Astrocyte (in vitro differentiated cells and primary cell): ENCODE measurements around the gene PDX1. TPM values are rescaled to one million over a fixed set of nuclear protein-coding genes. Genes with fewer than 3 reads are reported as not detected.

Source experiments
- DNase-seq: peaks from one replicate; pipeline ENCODE4 v3.0.0-alpha.2; 2010; ENCODE audit warnings: low read depth
- FAIRE-seq: peaks from 2 replicates; lab custom pipeline; 2011; peaks lifted over from hg19 to GRCh38; lab: Jason Lieb, UNC
- H2AFZ ChIP-seq: 2 replicates; pipeline ENCODE4 v1.6.0; 2012; ENCODE audit warnings: low read depth, low read length, inconsistent platforms
- H3K27ac ChIP-seq: 2 replicates; pipeline ENCODE4 v1.5.1; 2011; ENCODE audit warnings: low read depth, low read length, inconsistent platforms
- H3K27me3 ChIP-seq: 2 replicates; pipeline ENCODE4 v1.6.0; 2011; ENCODE audit warnings: low read length, inconsistent platforms; ENCODE audit not compliant: insufficient read depth
- H3K36me3 ChIP-seq: 2 replicates; pipeline ENCODE4 v1.5.1; 2011; ENCODE audit warnings: low read length, inconsistent platforms; ENCODE audit not compliant: insufficient read depth
- H3K4me1 ChIP-seq: 2 replicates; pipeline ENCODE4 v1.5.1; 2011; ENCODE audit warnings: low read length, inconsistent platforms; ENCODE audit not compliant: insufficient read depth
- H3K4me2 ChIP-seq: 2 replicates; pipeline ENCODE4 v1.6.0; 2012; ENCODE audit warnings: low read length, inconsistent platforms
- H3K4me3 ChIP-seq: 2 replicates; pipeline ENCODE4 v1.5.1; 2011; ENCODE audit warnings: low read depth, mild to moderate bottlenecking, low read length, inconsistent platforms; ENCODE audit not compliant: insufficient read depth
- H3K79me2 ChIP-seq: 2 replicates; pipeline ENCODE4 v1.6.0; 2012; ENCODE audit warnings: mild to moderate bottlenecking, low read length, inconsistent platforms; ENCODE audit not compliant: insufficient read depth
- H3K9ac ChIP-seq: 2 replicates; pipeline ENCODE4 v1.6.0; 2012; ENCODE audit warnings: mild to moderate bottlenecking, low read length, inconsistent platforms
- H3K9me3 ChIP-seq: 2 replicates; pipeline ENCODE4 v1.5.1; 2012; ENCODE audit warnings: low read depth, mild to moderate bottlenecking, low read length, inconsistent platforms; ENCODE audit not compliant: insufficient read depth
- H4K20me1 ChIP-seq: 2 replicates; pipeline ENCODE4 v1.6.0; 2012; ENCODE audit warnings: low read length, inconsistent platforms; ENCODE audit not compliant: insufficient read depth
- H3K27ac Mint-ChIP-seq: one replicate; pipeline ENCODE4 v1.8.0; 2021; ENCODE audit warnings: mild to moderate bottlenecking, mixed read lengths; ENCODE audit not compliant: unreplicated experiment
- H3K27me3 Mint-ChIP-seq: one replicate; pipeline ENCODE4 v1.8.0; 2021; ENCODE audit warnings: low read depth, mixed read lengths; ENCODE audit not compliant: unreplicated experiment
- H3K36me3 Mint-ChIP-seq: one replicate; pipeline ENCODE4 v1.8.0; 2021; ENCODE audit warnings: low read depth, mixed read lengths; ENCODE audit not compliant: unreplicated experiment
- H3K4me1 Mint-ChIP-seq: one replicate; pipeline ENCODE4 v1.8.0; 2021; ENCODE audit warnings: low read depth, mixed read lengths; ENCODE audit not compliant: unreplicated experiment
- H3K4me3 Mint-ChIP-seq: one replicate; pipeline ENCODE4 v1.8.0; 2021; ENCODE audit warnings: mild to moderate bottlenecking, moderate library complexity, mixed read lengths; ENCODE audit not compliant: unreplicated experiment
- H3K9me3 Mint-ChIP-seq: one replicate; pipeline ENCODE4 v1.8.0; 2021; ENCODE audit warnings: mild to moderate bottlenecking, mixed read lengths; ENCODE audit not compliant: unreplicated experiment
- CTCF ChIP-seq: IDR thresholded peaks from 2 replicates; pipeline ENCODE4 v1.5.1; 2011; ENCODE audit warnings: low read depth, mild to moderate bottlenecking, inconsistent platforms, low read length, moderate library complexity; ENCODE audit not compliant: insufficient read depth
- EZH2 ChIP-seq: IDR thresholded peaks from 2 replicates; pipeline ENCODE4 v1.6.1; 2012; ENCODE audit warnings: mild to moderate bottlenecking, low read length, inconsistent platforms; ENCODE audit not compliant: insufficient read depth
- total RNA-seq: library from RNA; stranded (reverse); gene quantifications from 2 replicates; pipeline ENCODE4 v1.2.1, GENCODE V29; 2021

Gene PDX1
- total RNA-seq, 1 donor from 2014 or later = not detected

GRCh38 chr13:27918918-27919658 is 712 bp upstream of the PDX1 start:
- H3K4me3 Mint-ChIP-seq = no peak overlapping the region
- peaks cover 80% of the 10 kb centered on the region for H3K27me3 Mint-ChIP-seq
- TF ChIP-seq CTCF = no peak
- TF ChIP-seq EZH2 = no peak

GRCh38 chr13:27919659-27919933 is 204 bp upstream of the PDX1 start:
- H3K36me3 Mint-ChIP-seq = no peaks in the 10 kb centered on the region
- Histone ChIP-seq H3K27me3 (peaks cover 84% of the 10 kb centered on the region), H3K36me3 (no peaks in the 10 kb centered on the region), H3K9ac (no peak overlapping the region), H3K9me3 (peaks cover 3% of the 10 kb centered on the region), H3K4me2 (peak overlapping the region; percentile 26), H4K20me1 (no peaks in the 10 kb centered on the region), H3K4me1 (peaks cover 4% of the 10 kb centered on the region), H3K4me3 (no peak overlapping the region), H3K27ac (no peak overlapping the region), H2AFZ (no peak overlapping the region), H3K79me2 (no peaks in the 10 kb centered on the region)
- TF ChIP-seq EZH2 (no peak), CTCF (no peak)
- H3K27ac Mint-ChIP-seq = no peak overlapping the region
- no peak for DNase-seq
- peaks cover 14% of the 10 kb centered on the region for H3K9me3 Mint-ChIP-seq
- no peak for FAIRE-seq
- H3K27me3 Mint-ChIP-seq = peaks cover 78% of the 10 kb centered on the region
- H3K4me1 Mint-ChIP-seq = no peaks in the 10 kb centered on the region
- H3K4me3 Mint-ChIP-seq = no peak overlapping the region

More at GRCh38 chr13:27918918-27919658, 712 bp upstream of the PDX1 start:
- Histone ChIP-seq H4K20me1 (no peaks in the 10 kb centered on the region), H3K36me3 (no peaks in the 10 kb centered on the region), H3K4me3 (no peak overlapping the region), H3K4me2 (no peak overlapping the region), H3K9ac (no peak overlapping the region), H3K9me3 (peaks cover 3% of the 10 kb centered on the region), H2AFZ (no peak overlapping the region), H3K27ac (no peak overlapping the region), H3K27me3 (peaks cover 81% of the 10 kb centered on the region), H3K4me1 (peaks cover 4% of the 10 kb centered on the region), H3K79me2 (no peaks in the 10 kb centered on the region)
- DNase-seq (no peak), FAIRE-seq (no peak)
- H3K36me3 Mint-ChIP-seq = no peaks in the 10 kb centered on the region
- no peaks in the 10 kb centered on the region for H3K4me1 Mint-ChIP-seq
- peaks cover 14% of the 10 kb centered on the region for H3K9me3 Mint-ChIP-seq
- peak overlapping the region; percentile 53 for H3K27ac Mint-ChIP-seq

GRCh38 chr13:27920677-27921420 is 1.0 kb downstream of the PDX1 start:
- Histone ChIP-seq H2AFZ (no peak overlapping the region), H3K27ac (no peak overlapping the region), H3K36me3 (no peaks in the 10 kb centered on the region), H3K9ac (no peak overlapping the region), H3K27me3 (peaks cover 90% of the 10 kb centered on the region), H3K4me2 (peak overlapping the region; percentile 67), H4K20me1 (no peaks in the 10 kb centered on the region), H3K9me3 (peaks cover under 1% of the 10 kb centered on the region), H3K4me1 (peaks cover 4% of the 10 kb centered on the region), H3K79me2 (no peaks in the 10 kb centered on the region), H3K4me3 (peak overlapping the region; percentile 28)
- Mint-ChIP-seq H3K27me3 (peaks cover 78% of the 10 kb centered on the region), H3K27ac (peak overlapping the region; percentile 12), H3K4me3 (no peak overlapping the region), H3K36me3 (no peaks in the 10 kb centered on the region), H3K4me1 (no peaks in the 10 kb centered on the region), H3K9me3 (peaks cover 17% of the 10 kb centered on the region)
- DNase-seq = no peak
- FAIRE-seq = no peak
- TF ChIP-seq CTCF = no peak
- peak; percentile 65 for TF ChIP-seq EZH2
